GM13977 (cell line): ENCODE results near the gene HOMER1.

ENCODE experiments used
- DNase-seq: peaks from one replicate; pipeline ENCODE4 v3.0.0; 2012; ENCODE audit warnings: low spot score
- CTCF ChIP-seq: IDR thresholded peaks from 2 replicates; pipeline ENCODE4 v1.5.1; 2012; ENCODE audit warnings: mild to moderate bottlenecking, control low read depth; ENCODE audit not compliant: insufficient read depth; ENCODE audit errors: extremely low read depth, missing control alignments
- in situ Hi-C: fragments of 300-500 bp; cut with MboI; formaldehyde crosslinking; loops from one replicate; pipeline ENCODE4 v1.12.0; 2022; ENCODE audit warnings: low sequenced_read_pairs, low pct_unique_long_range_greater_than_20kb, mixed read lengths, inconsistent platforms; ENCODE audit not compliant: unreplicated experiment

The HOMER1 gene

GRCh38 chr5:79330071-79330470, 183.9 kb downstream of the HOMER1 start:
- no peak for TF ChIP-seq CTCF
- DNase-seq, result no peak
- in situ Hi-C loops, result no loop called here

- TF ChIP-seq CTCF, result no peak
- DNase-seq, result no peak
- in situ Hi-C loops, result no loop called here
These were observed 184.5 kb downstream of the HOMER1 start for GRCh38 chr5:79329453-79329852.
